Epithelial cell of proximal tubule (primary cell): ENCODE results near the gene BRPF1. TPM values are rescaled to one million over a fixed set of nuclear protein-coding genes. Genes with fewer than 3 reads are reported as not detected.

Source experiments
- DNase-seq: peaks from one replicate; pipeline ENCODE4 v3.0.0-alpha.2; 2011; ENCODE audit warnings: low read depth
- H3K4me3 ChIP-seq: 2 replicates; pipeline ENCODE4 v1.5.1; 2011; ENCODE audit warnings: low read depth, mild to moderate bottlenecking, low read length
- total RNA-seq: library from RNA; depleted of rRNA; stranded (reverse); fragments of >200 nt; gene quantifications from 2 replicates; pipeline ENCODE4 v1.2.3, GENCODE V29; 2015
- TF ChIP-seq, protein P1 (sequence below): conservative IDR thresholded peaks from 2 replicates; pipeline ENCODE4 v1.5.1; 2012; ENCODE audit warnings: low read depth, mild to moderate bottlenecking, low read length

The BRPF1 gene
- total RNA-seq, 1 donor from 2014 or later, result 15.7 TPM

DNA sequence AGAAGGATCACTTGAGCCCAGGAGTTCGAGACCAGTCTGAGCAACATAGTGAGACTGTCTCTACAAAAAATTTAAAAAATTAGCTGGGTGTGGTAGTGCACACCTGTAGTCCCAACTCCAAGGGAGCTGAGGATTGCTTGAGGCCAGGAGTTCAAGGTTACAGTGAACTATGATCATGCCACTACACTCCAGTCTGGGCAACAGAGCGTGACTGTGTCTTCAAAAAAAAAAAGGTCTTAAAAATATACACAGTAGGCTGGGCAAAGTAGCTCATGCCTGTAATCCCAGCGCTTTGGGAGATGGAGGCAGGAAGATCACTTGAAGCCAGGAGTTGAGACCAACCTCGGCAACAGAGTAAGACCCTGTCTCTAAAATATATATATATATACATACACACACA lies 49.4 kb downstream of the BRPF1 start:
- no peak overlapping the region for H3K4me3 ChIP-seq
- TF ChIP-seq, protein P1, sequence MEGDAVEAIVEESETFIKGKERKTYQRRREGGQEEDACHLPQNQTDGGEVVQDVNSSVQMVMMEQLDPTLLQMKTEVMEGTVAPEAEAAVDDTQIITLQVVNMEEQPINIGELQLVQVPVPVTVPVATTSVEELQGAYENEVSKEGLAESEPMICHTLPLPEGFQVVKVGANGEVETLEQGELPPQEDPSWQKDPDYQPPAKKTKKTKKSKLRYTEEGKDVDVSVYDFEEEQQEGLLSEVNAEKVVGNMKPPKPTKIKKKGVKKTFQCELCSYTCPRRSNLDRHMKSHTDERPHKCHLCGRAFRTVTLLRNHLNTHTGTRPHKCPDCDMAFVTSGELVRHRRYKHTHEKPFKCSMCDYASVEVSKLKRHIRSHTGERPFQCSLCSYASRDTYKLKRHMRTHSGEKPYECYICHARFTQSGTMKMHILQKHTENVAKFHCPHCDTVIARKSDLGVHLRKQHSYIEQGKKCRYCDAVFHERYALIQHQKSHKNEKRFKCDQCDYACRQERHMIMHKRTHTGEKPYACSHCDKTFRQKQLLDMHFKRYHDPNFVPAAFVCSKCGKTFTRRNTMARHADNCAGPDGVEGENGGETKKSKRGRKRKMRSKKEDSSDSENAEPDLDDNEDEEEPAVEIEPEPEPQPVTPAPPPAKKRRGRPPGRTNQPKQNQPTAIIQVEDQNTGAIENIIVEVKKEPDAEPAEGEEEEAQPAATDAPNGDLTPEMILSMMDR, result no peak
- no peak for DNase-seq

GRCh38 chr3:9781551-9781950 lies 50.0 kb downstream of the BRPF1 start:
- TF ChIP-seq, protein P1, result no peak
- DNase-seq, result no peak
- no peak overlapping the region for H3K4me3 ChIP-seq

DNA sequence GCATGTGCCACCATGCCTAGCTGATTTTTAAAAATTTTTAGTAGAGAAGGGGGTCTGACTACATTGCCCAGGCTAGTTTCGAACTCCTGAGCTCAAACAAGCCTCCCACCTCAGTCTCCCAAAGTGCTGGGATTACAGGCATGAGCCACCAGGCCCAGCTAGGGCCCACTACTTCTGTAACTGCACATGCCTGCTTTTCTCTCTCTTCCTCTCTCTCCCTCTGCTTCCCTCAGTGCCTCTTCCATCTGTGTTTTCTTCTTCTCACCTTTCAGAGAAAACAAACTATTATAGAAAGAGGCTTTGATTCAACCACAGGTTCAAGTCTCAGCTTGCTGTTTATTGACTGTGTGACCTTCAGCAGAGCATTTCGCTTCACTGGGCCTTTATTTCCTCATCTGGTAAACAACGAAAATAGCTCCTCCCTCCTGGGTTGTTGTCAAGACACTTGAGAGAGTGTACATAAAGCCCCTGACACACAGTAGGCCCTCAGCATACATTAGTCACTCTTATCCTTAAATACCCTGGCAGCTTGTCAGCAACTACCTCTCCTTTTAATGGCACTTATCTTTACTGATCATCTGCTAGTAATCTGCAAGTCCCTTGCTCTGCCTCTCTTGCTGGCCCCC lies 50.6 kb downstream of the BRPF1 start:
- TF ChIP-seq, protein P1, result no peak
- DNase-seq, result no peak
- no peak overlapping the region for H3K4me3 ChIP-seq

DNA sequence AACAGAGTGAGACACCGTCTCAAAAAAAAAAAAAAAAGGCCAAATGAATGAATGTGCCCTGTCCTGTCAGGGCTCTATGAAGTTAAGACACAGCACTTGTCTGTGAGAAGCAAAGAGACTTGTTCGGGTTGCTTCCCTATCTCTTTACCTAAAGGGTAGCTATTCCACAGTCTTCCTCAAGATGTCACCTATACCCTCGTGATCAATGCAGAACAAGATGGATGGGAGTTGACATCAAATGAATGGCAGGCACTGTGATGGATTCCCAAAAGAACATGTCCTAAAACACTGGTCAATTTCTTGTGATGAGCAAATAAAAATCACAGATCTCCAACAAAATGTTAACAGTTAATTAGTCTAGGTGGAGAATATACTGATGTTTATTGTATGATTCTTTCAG lies 51.2 kb downstream of the BRPF1 start:
- no peak for DNase-seq
- no peak overlapping the region for H3K4me3 ChIP-seq
- TF ChIP-seq, protein P1, result peak; percentile 14

- TF ChIP-seq, protein P1, result no peak
- no peak overlapping the region for H3K4me3 ChIP-seq
- no peak for DNase-seq
Measured at GRCh38 chr3:9783954-9784353, 52.4 kb downstream of the BRPF1 start.

DNA sequence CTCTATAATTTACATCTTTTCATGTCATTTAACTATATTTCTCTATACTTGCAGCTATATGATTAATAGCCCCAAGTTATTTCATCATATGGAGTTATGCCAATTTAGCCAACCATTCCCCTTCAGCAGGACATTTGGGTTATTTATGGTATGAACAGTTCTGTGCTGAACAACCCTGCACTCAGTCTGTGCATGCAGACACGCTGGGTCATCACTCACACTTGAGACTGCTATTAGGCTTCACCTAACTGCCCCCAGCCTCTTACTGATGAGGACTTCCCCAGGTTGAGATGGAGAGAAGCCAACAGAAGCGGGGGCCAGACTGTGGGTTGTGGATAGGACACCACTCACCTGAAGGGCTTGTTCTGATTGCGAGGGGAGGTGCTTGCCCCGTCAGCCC lies 53.4 kb downstream of the BRPF1 start:
- no peak for DNase-seq
- H3K4me3 ChIP-seq, result no peak overlapping the region
- TF ChIP-seq, protein P1, result no peak

DNA sequence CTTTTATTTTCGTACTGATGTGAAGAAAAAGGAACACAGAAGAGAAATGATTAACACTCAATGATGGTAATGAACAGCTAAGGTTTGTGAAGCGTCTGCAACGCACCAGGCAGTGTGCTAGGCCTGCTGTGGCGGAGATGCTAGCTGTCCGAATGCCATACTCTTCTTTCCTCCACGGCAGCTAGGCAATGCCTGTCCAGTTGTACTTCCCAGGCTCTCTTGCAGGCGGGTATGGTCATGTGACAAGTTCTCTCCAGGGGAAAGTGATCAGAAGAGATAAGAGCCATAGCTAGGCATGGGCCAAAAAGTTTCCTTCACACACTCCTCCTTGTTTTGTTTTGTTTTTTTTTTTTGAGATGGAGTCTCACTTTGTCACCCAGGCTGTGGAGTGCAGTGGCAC lies 54.1 kb downstream of the BRPF1 start:
- DNase-seq, result no peak
- TF ChIP-seq, protein P1, result no peak
- no peak overlapping the region for H3K4me3 ChIP-seq
